CD4-positive, alpha-beta memory T cell (primary cell): Measurements from ENCODE around the gene LRRC18. TPM values are rescaled to one million over a fixed set of nuclear protein-coding genes. Genes with fewer than 3 reads are reported as not detected.

ENCODE experiments used
- CTCF ChIA-PET: fragments of 350-600 bp; sonication (Branson Sonifier 250); formaldehyde crosslinking; loops from one replicate; lab custom pipeline; 2021; ENCODE audit warnings: inconsistent platforms; ENCODE audit not compliant: partially characterized antibody; lab: Charles Lee
- POLR2A ChIA-PET: fragments of 350-600 bp; sonication (Branson Sonifier 250); formaldehyde crosslinking; loops from one replicate; lab custom pipeline; 2021; ENCODE audit not compliant: partially characterized antibody; lab: Charles Lee
- DNase-seq, 5 donors: peaks; one replicate each; pipeline versions ENCODE4 v3.0.0 to v3.0.0-alpha.2; 2020 to 2022; ENCODE audit warnings: mixed read lengths in 1 of 5
- H3K27ac ChIP-seq: one replicate; pipeline ENCODE4 v1.7.0; 2013; ENCODE audit warnings: low read depth, low read length
- H3K27me3 ChIP-seq: 2 replicates; pipeline ENCODE4 v1.7.0; 2013; ENCODE audit warnings: mild to moderate bottlenecking, low read length, moderate library complexity; ENCODE audit not compliant: insufficient read depth
- H3K36me3 ChIP-seq: 2 replicates; pipeline ENCODE4 v1.7.0; 2013; ENCODE audit warnings: mild to moderate bottlenecking, low read length, moderate library complexity; ENCODE audit not compliant: insufficient read depth
- H3K4me1 ChIP-seq: 2 replicates; pipeline ENCODE4 v1.7.0; 2013; ENCODE audit warnings: mild to moderate bottlenecking, low read length, moderate library complexity; ENCODE audit not compliant: insufficient read depth
- H3K4me3 ChIP-seq, 2 donors: one replicate each; pipeline ENCODE4 v1.7.0; 2013; ENCODE audit warnings: low read length in 2 of 2, mild to moderate bottlenecking in 1 of 2
- H3K9me3 ChIP-seq, 2 donors: one replicate each; pipeline ENCODE4 v1.7.0; 2013; ENCODE audit warnings: low read length in 2 of 2, control low read depth in 1 of 2; ENCODE audit not compliant: control insufficient read depth in 1 of 2
- H3K27ac Mint-ChIP-seq, 7 donors: one replicate each; pipeline ENCODE4 v1.8.0; 2020 to 2021; ENCODE audit warnings: mixed read lengths in 7 of 7, mild to moderate bottlenecking in 6 of 7, inconsistent platforms in 3 of 7, moderate library complexity in 3 of 7
- H3K27me3 Mint-ChIP-seq, 2 donors: one replicate each; pipeline ENCODE4 v1.8.0; 2020 to 2021; ENCODE audit warnings: mixed read lengths in 2 of 2
- H3K36me3 Mint-ChIP-seq, 2 donors: one replicate each; pipeline ENCODE4 v1.8.0; 2020 to 2021; ENCODE audit warnings: mixed read lengths in 2 of 2, inconsistent platforms in 1 of 2, mild to moderate bottlenecking in 1 of 2
- H3K4me1 Mint-ChIP-seq, 4 donors: one replicate each; pipeline ENCODE4 v1.8.0; 2020 to 2021; ENCODE audit warnings: mixed read lengths in 4 of 4, mild to moderate bottlenecking in 1 of 4
- H3K4me3 Mint-ChIP-seq, 8 donors: one replicate each; pipeline ENCODE4 v1.8.0; 2020 to 2021; ENCODE audit warnings: mixed read lengths in 8 of 8, mild to moderate bottlenecking in 7 of 8, moderate library complexity in 6 of 8, inconsistent platforms in 3 of 8
- H3K9me3 Mint-ChIP-seq, 8 donors: one replicate each; pipeline ENCODE4 v1.8.0; 2020 to 2021; ENCODE audit warnings: mixed read lengths in 8 of 8, mild to moderate bottlenecking in 5 of 8, inconsistent platforms in 3 of 8, moderate library complexity in 1 of 8
- intact Hi-C: fragments of 100-400 bp; cut with micrococcal nuclease; formaldehyde crosslinking; loops from one replicate; pipeline ENCODE4 v1.15.1; 2023
- polyA plus RNA-seq, 2 donors: library from polyadenylated mRNA; unstranded; fragments of 300-500 nt; fragmentation: Illumina TruSeq; gene quantifications; one replicate each; pipeline ENCODE4 v1.2.3, GENCODE V29; 2021
- total RNA-seq, 2 experiments: library from RNA; stranded (reverse); gene quantifications; one replicate each; pipeline ENCODE4 v1.2.3, GENCODE V29; 2021

The LRRC18 gene
- total and polyA plus RNA-seq, 4 experiments from 2014 or later: not detected

GRCh38 chr10:48974510-48975156 lies 35.0 kb upstream of the LRRC18 start:
- Mint-ChIP-seq H3K4me3 (no peak overlapping the region), H3K27me3 (peaks cover 5 to 8% of the 10 kb centered on the region in 2 donors), H3K36me3 (no peaks in the 10 kb centered on the region), H3K27ac (no peak overlapping the region), H3K9me3 (no peaks in the 10 kb centered on the region), H3K4me1 (no peaks in the 10 kb centered on the region)
- Histone ChIP-seq H3K4me3 (no peak overlapping the region), H3K27ac (no peak overlapping the region), H3K9me3 (no peaks in the 10 kb centered on the region), H3K4me1 (no peaks in the 10 kb centered on the region), H3K36me3 (no peaks in the 10 kb centered on the region), H3K27me3 (no peaks in the 10 kb centered on the region)
- DNase-seq: no peak
- ChIA-PET CTCF (interaction anchor here (1.8 kb wide), 2 partner anchors 535 to 536 kb away, joined by 4 to 6 read pairs; no protein-coding TSS in a partner anchor), POLR2A (no interaction called here)
- intact Hi-C loops: no loop called here

- H3K4me3 Mint-ChIP-seq: no peak overlapping the region
Measured at GRCh38 chr10:48973065-48973464, 33.4 kb upstream of the LRRC18 start.

GRCh38 chr10:48970654-48971053 lies 31.0 kb upstream of the LRRC18 start:
- CTCF ChIA-PET: no interaction called here

More at GRCh38 chr10:48973065-48973464, 33.4 kb upstream of the LRRC18 start:
- Mint-ChIP-seq H3K4me1 (no peaks in the 10 kb centered on the region), H3K36me3 (no peaks in the 10 kb centered on the region), H3K27me3 (peaks cover 7 to 8% of the 10 kb centered on the region in 2 donors), H3K27ac (no peak overlapping the region), H3K9me3 (no peaks in the 10 kb centered on the region)
- no peaks in the 10 kb centered on the region for H3K27me3 ChIP-seq
- H3K27ac ChIP-seq: no peak overlapping the region
- no peak overlapping the region for H3K4me3 ChIP-seq
- H3K36me3 ChIP-seq: no peaks in the 10 kb centered on the region
- ChIA-PET POLR2A (no interaction called here), CTCF (no interaction called here)
- intact Hi-C loops: no loop called here
- no peaks in the 10 kb centered on the region for H3K9me3 ChIP-seq
- DNase-seq: no peak
- no peaks in the 10 kb centered on the region for H3K4me1 ChIP-seq

GRCh38 chr10:48970046-48970445 lies 30.4 kb upstream of the LRRC18 start:
- Mint-ChIP-seq H3K36me3 (no peaks in the 10 kb centered on the region), H3K4me1 (no peaks in the 10 kb centered on the region), H3K27ac (no peak overlapping the region), H3K27me3 (peaks cover 6 to 12% of the 10 kb centered on the region in 2 donors), H3K4me3 (no peak overlapping the region), H3K9me3 (no peaks in the 10 kb centered on the region)
- H3K36me3 ChIP-seq: no peaks in the 10 kb centered on the region
- POLR2A ChIA-PET: no interaction called here
- intact Hi-C loops: no loop called here
- CTCF ChIA-PET: no interaction called here
- no peaks in the 10 kb centered on the region for H3K27me3 ChIP-seq
- H3K27ac ChIP-seq: no peak overlapping the region
- H3K9me3 ChIP-seq: no peaks in the 10 kb centered on the region
- H3K4me3 ChIP-seq: no peak overlapping the region
- DNase-seq: no peak
- H3K4me1 ChIP-seq: no peaks in the 10 kb centered on the region

More at GRCh38 chr10:48970654-48971053, 31.0 kb upstream of the LRRC18 start:
- Histone ChIP-seq H3K9me3 (no peaks in the 10 kb centered on the region), H3K4me1 (no peaks in the 10 kb centered on the region), H3K4me3 (no peak overlapping the region), H3K27ac (no peak overlapping the region), H3K36me3 (no peaks in the 10 kb centered on the region), H3K27me3 (no peaks in the 10 kb centered on the region)
- POLR2A ChIA-PET: no interaction called here
- Mint-ChIP-seq H3K27me3 (peaks cover 9 to 10% of the 10 kb centered on the region in 2 donors), H3K9me3 (no peaks in the 10 kb centered on the region), H3K4me1 (no peaks in the 10 kb centered on the region), H3K4me3 (no peak overlapping the region), H3K27ac (no peak overlapping the region), H3K36me3 (no peaks in the 10 kb centered on the region)
- intact Hi-C loops: no loop called here
- DNase-seq: no peak

GRCh38 chr10:48968036-48968435 lies 28.4 kb upstream of the LRRC18 start:
- intact Hi-C loops: no loop called here
- CTCF ChIA-PET: no interaction called here

GRCh38 chr10:48965460-48965859 lies 25.8 kb upstream of the LRRC18 start:
- POLR2A ChIA-PET: no interaction called here
- Mint-ChIP-seq H3K9me3 (no peaks in the 10 kb centered on the region), H3K27ac (no peak overlapping the region), H3K4me1 (no peaks in the 10 kb centered on the region), H3K36me3 (no peaks in the 10 kb centered on the region), H3K4me3 (no peak overlapping the region), H3K27me3 (peaks cover 3 to 9% of the 10 kb centered on the region in 2 donors)
- Histone ChIP-seq H3K27me3 (no peaks in the 10 kb centered on the region), H3K27ac (no peak overlapping the region), H3K9me3 (no peaks in the 10 kb centered on the region), H3K4me1 (no peaks in the 10 kb centered on the region), H3K36me3 (no peaks in the 10 kb centered on the region), H3K4me3 (no peak overlapping the region)
- no peak for DNase-seq
- CTCF ChIA-PET: no interaction called here
- intact Hi-C loops: no loop called here

More at GRCh38 chr10:48968036-48968435, 28.4 kb upstream of the LRRC18 start:
- H3K36me3 ChIP-seq: no peaks in the 10 kb centered on the region
- H3K4me3 ChIP-seq: no peak overlapping the region
- Mint-ChIP-seq H3K4me1 (no peaks in the 10 kb centered on the region), H3K27me3 (peaks cover 6 to 12% of the 10 kb centered on the region in 2 donors), H3K27ac (no peak overlapping the region), H3K9me3 (no peaks in the 10 kb centered on the region), H3K36me3 (no peaks in the 10 kb centered on the region), H3K4me3 (no peak overlapping the region)
- no peak overlapping the region for H3K27ac ChIP-seq
- H3K4me1 ChIP-seq: no peaks in the 10 kb centered on the region
- no peaks in the 10 kb centered on the region for H3K9me3 ChIP-seq
- POLR2A ChIA-PET: no interaction called here
- DNase-seq: no peak
- no peaks in the 10 kb centered on the region for H3K27me3 ChIP-seq

GRCh38 chr10:48964038-48964437 lies 24.4 kb upstream of the LRRC18 start:
- Histone ChIP-seq H3K27ac (no peak overlapping the region), H3K4me3 (no peak overlapping the region), H3K36me3 (no peaks in the 10 kb centered on the region), H3K4me1 (no peaks in the 10 kb centered on the region), H3K27me3 (no peaks in the 10 kb centered on the region), H3K9me3 (no peaks in the 10 kb centered on the region)
- ChIA-PET POLR2A (no interaction called here), CTCF (no interaction called here)
- no peaks in the 10 kb centered on the region for H3K9me3 Mint-ChIP-seq
- no peak for DNase-seq
- H3K27ac Mint-ChIP-seq: no peak overlapping the region
- H3K4me1 Mint-ChIP-seq: no peaks in the 10 kb centered on the region
- H3K27me3 Mint-ChIP-seq: peaks cover 3 to 9% of the 10 kb centered on the region in 2 donors
- no peak overlapping the region for H3K4me3 Mint-ChIP-seq
- no peaks in the 10 kb centered on the region for H3K36me3 Mint-ChIP-seq
- intact Hi-C loops: no loop called here
